CD4-positive, CD25-positive, alpha-beta regulatory T cell (primary cell): ENCODE measurements around the gene DHX35. TPM values are rescaled to one million over a fixed set of nuclear protein-coding genes. Genes with fewer than 3 reads are reported as not detected.

Source experiments
- ATAC-seq, 2 donors: fragments of 150-1000 bp; cut with Tn5 transposase; one replicate each; pipeline ENCODE4 v1.10.0; 2021; ENCODE audit warnings: low read depth in 2 of 2, moderate number of reproducible peaks in 2 of 2, moderate library complexity in 1 of 2
- DNase-seq, 3 donors: peaks; one replicate each; pipeline versions ENCODE4 v3.0.0 to v3.0.0-alpha.2; 2012 to 2022; ENCODE audit warnings: mixed read lengths in 1 of 3
- H3K27ac ChIP-seq: one replicate; pipeline ENCODE4 v1.7.0; 2013; ENCODE audit warnings: mild to moderate bottlenecking, low read length; ENCODE audit not compliant: insufficient read depth, poor library complexity, severe bottlenecking
- H3K27me3 ChIP-seq: one replicate; pipeline ENCODE4 v1.7.0; 2013; ENCODE audit warnings: low read length; ENCODE audit not compliant: control insufficient read depth, insufficient read depth
- H3K36me3 ChIP-seq: one replicate; pipeline ENCODE4 v1.7.0; 2013; ENCODE audit warnings: mild to moderate bottlenecking, low read length, moderate library complexity; ENCODE audit not compliant: control insufficient read depth, insufficient read depth
- H3K4me1 ChIP-seq: 2 replicates; pipeline ENCODE4 v1.7.0; 2013; ENCODE audit warnings: mild to moderate bottlenecking, low read length; ENCODE audit not compliant: insufficient read depth, control insufficient read depth, poor library complexity, severe bottlenecking
- H3K4me3 ChIP-seq: one replicate; pipeline ENCODE4 v1.7.0; 2013; ENCODE audit warnings: low read depth, mild to moderate bottlenecking, low read length, moderate library complexity
- H3K9me3 ChIP-seq, 2 experiments: 1 replicate in 1 of 2; 2 replicates in 1 of 2; pipeline ENCODE4 v1.7.0; 2013; ENCODE audit warnings: low read length in 2 of 2, mild to moderate bottlenecking in 1 of 2, moderate library complexity in 1 of 2; ENCODE audit not compliant: control insufficient read depth in 2 of 2
- H3K27ac Mint-ChIP-seq, 3 donors: one replicate each; pipeline ENCODE4 v1.8.0; 2020 to 2022; ENCODE audit warnings: mild to moderate bottlenecking in 3 of 3, mixed read lengths in 3 of 3, moderate library complexity in 2 of 3
- H3K27me3 Mint-ChIP-seq: one replicate; pipeline ENCODE4 v1.8.0; 2022; ENCODE audit warnings: mild to moderate bottlenecking, mixed read lengths
- H3K36me3 Mint-ChIP-seq: one replicate; pipeline ENCODE4 v1.8.0; 2020; ENCODE audit warnings: mixed read lengths
- H3K4me1 Mint-ChIP-seq, 4 donors: one replicate each; pipeline ENCODE4 v1.8.0; 2020 to 2022; ENCODE audit warnings: mixed read lengths in 4 of 4, mild to moderate bottlenecking in 1 of 4
- H3K4me3 Mint-ChIP-seq, 4 donors: one replicate each; pipeline ENCODE4 v1.8.0; 2020 to 2022; ENCODE audit warnings: mild to moderate bottlenecking in 4 of 4, mixed read lengths in 4 of 4, moderate library complexity in 3 of 4
- H3K9me3 Mint-ChIP-seq, 7 donors: one replicate each; pipeline ENCODE4 v1.8.0; 2020 to 2022; ENCODE audit warnings: mixed read lengths in 7 of 7, mild to moderate bottlenecking in 3 of 7, moderate library complexity in 2 of 7
- polyA plus RNA-seq, 4 donors: library from polyadenylated mRNA; unstranded; fragments of 300-500 nt; fragmentation: Illumina TruSeq; gene quantifications; one replicate each; pipeline ENCODE4 v1.2.3, GENCODE V29; 2021
- total RNA-seq: library from RNA; stranded (reverse); gene quantifications from one replicate; pipeline ENCODE4 v1.2.3, GENCODE V29; 2022

DHX35 gene
- total and polyA plus RNA-seq, 5 donors from 2014 or later = 4.0 to 12.4 (median 5.7) TPM

GRCh38 chr20:39032997-39033396, 70.9 kb downstream of the DHX35 start:
- Histone ChIP-seq H3K36me3 (peaks cover 49% of the 10 kb centered on the region), H3K4me1 (no peaks in the 10 kb centered on the region), H3K9me3 (no peaks in the 10 kb centered on the region), H3K27me3 (no peaks in the 10 kb centered on the region), H3K4me3 (no peak overlapping the region), H3K27ac (no peak overlapping the region)
- no peaks in the 10 kb centered on the region for H3K4me1 Mint-ChIP-seq
- no peak for ATAC-seq
- H3K36me3 Mint-ChIP-seq = peaks cover 37% of the 10 kb centered on the region
- no peak overlapping the region for H3K4me3 Mint-ChIP-seq
- H3K9me3 Mint-ChIP-seq = no peaks in the 10 kb centered on the region
- H3K27me3 Mint-ChIP-seq = no peaks in the 10 kb centered on the region
- peak overlapping the region in 1 of 3 donors; percentile 35 for H3K27ac Mint-ChIP-seq
- no peak for DNase-seq

- Mint-ChIP-seq H3K36me3 (peaks cover 34% of the 10 kb centered on the region), H3K9me3 (no peaks in the 10 kb centered on the region), H3K4me1 (no peaks in the 10 kb centered on the region), H3K27me3 (no peaks in the 10 kb centered on the region), H3K4me3 (no peak overlapping the region), H3K27ac (peak overlapping the region in 2 of 3 donors; percentile 48 to 66)
- Histone ChIP-seq H3K27ac (no peak overlapping the region), H3K4me3 (no peak overlapping the region), H3K36me3 (peaks cover 72% of the 10 kb centered on the region), H3K27me3 (no peaks in the 10 kb centered on the region), H3K4me1 (no peaks in the 10 kb centered on the region), H3K9me3 (no peaks in the 10 kb centered on the region)
- DNase-seq (no peak), ATAC-seq (no peak)
Measured at GRCh38 chr20:39036011-39036410, 73.9 kb downstream of the DHX35 start.

GRCh38 chr20:39036851-39037250, 74.7 kb downstream of the DHX35 start:
- no peak for DNase-seq
- Histone ChIP-seq H3K36me3 (peaks cover 65% of the 10 kb centered on the region), H3K27ac (no peak overlapping the region), H3K27me3 (no peaks in the 10 kb centered on the region), H3K9me3 (no peaks in the 10 kb centered on the region), H3K4me1 (no peaks in the 10 kb centered on the region), H3K4me3 (no peak overlapping the region)
- Mint-ChIP-seq H3K4me3 (no peak overlapping the region), H3K27me3 (no peaks in the 10 kb centered on the region), H3K36me3 (peaks cover 35% of the 10 kb centered on the region), H3K4me1 (no peaks in the 10 kb centered on the region), H3K27ac (no peak overlapping the region), H3K9me3 (no peaks in the 10 kb centered on the region)
- ATAC-seq = no peak

GRCh38 chr20:39038047-39038446, 75.9 kb downstream of the DHX35 start:
- Mint-ChIP-seq H3K36me3 (peaks cover 45% of the 10 kb centered on the region), H3K9me3 (no peaks in the 10 kb centered on the region), H3K4me1 (no peaks in the 10 kb centered on the region), H3K4me3 (no peak overlapping the region), H3K27ac (peak overlapping the region in 1 of 3 donors; percentile 60), H3K27me3 (no peaks in the 10 kb centered on the region)
- Histone ChIP-seq H3K9me3 (no peaks in the 10 kb centered on the region), H3K36me3 (peaks cover 72% of the 10 kb centered on the region), H3K4me3 (no peak overlapping the region), H3K4me1 (no peaks in the 10 kb centered on the region), H3K27ac (no peak overlapping the region), H3K27me3 (no peaks in the 10 kb centered on the region)
- DNase-seq (no peak), ATAC-seq (no peak)

- H3K27me3 Mint-ChIP-seq = no peaks in the 10 kb centered on the region
- Histone ChIP-seq H3K36me3 (peaks cover 72% of the 10 kb centered on the region), H3K27me3 (no peaks in the 10 kb centered on the region), H3K9me3 (no peaks in the 10 kb centered on the region), H3K4me1 (no peaks in the 10 kb centered on the region), H3K4me3 (no peak overlapping the region), H3K27ac (no peak overlapping the region)
- no peaks in the 10 kb centered on the region for H3K9me3 Mint-ChIP-seq
- ATAC-seq (no peak), DNase-seq (no peak)
- peaks cover 45% of the 10 kb centered on the region for H3K36me3 Mint-ChIP-seq
- H3K4me1 Mint-ChIP-seq = no peaks in the 10 kb centered on the region
- no peak overlapping the region for H3K4me3 Mint-ChIP-seq
- H3K27ac Mint-ChIP-seq = no peak overlapping the region
Measured at GRCh38 chr20:39038495-39038894, 76.4 kb downstream of the DHX35 start.

DNA sequence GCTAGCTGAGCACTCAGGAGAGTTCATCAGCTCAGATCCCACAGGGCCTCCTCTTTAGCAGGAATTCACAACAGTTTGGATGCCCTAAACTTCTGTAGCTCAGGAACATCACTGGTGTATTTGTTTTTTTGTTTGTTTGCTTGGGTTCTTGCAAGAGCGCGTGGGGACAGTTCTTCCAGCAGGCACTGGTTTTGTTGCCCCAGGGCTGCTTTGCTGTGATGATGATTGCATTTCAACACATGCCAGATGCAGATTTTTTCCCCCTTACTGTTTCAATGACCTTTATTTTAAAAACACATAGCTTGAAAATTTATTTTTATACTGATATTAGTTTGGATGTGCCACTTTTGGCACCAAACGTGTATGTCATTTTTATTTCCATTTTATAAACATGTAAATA, 77.1 kb downstream of the DHX35 start:
- no peaks in the 10 kb centered on the region for H3K9me3 Mint-ChIP-seq
- H3K27me3 Mint-ChIP-seq = no peaks in the 10 kb centered on the region
- peaks cover 45% of the 10 kb centered on the region for H3K36me3 Mint-ChIP-seq
- Histone ChIP-seq H3K36me3 (peaks cover 66% of the 10 kb centered on the region), H3K4me3 (no peak overlapping the region), H3K9me3 (no peaks in the 10 kb centered on the region), H3K27me3 (no peaks in the 10 kb centered on the region), H3K4me1 (no peaks in the 10 kb centered on the region), H3K27ac (no peak overlapping the region)
- DNase-seq = no peak
- H3K27ac Mint-ChIP-seq = peak overlapping the region in 1 of 3 donors; percentile 56
- H3K4me3 Mint-ChIP-seq = no peak overlapping the region
- ATAC-seq = no peak
- no peaks in the 10 kb centered on the region for H3K4me1 Mint-ChIP-seq

DNA sequence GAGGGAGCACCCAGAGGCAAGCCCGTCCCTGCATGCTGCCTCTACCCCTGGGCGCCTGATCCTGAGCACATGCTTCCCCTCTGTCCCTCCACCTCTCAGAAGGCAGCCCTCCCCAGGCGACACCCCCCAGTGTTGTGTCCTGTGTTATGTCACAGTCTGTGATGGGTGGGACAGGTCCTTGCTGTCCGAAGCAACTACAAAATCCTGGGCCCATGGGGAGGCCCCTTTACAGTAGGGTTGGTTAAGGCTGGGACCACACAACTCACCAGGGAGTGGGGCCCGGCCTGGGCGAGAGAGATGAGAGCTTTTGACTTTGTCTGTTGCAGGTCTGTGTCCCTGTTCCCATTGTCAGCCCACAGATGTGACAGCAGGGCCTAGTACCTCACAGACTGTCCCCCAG, 78.0 kb downstream of the DHX35 start:
- Histone ChIP-seq H3K27ac (no peak overlapping the region), H3K9me3 (no peaks in the 10 kb centered on the region), H3K36me3 (peaks cover 60% of the 10 kb centered on the region), H3K27me3 (no peaks in the 10 kb centered on the region), H3K4me1 (no peaks in the 10 kb centered on the region), H3K4me3 (no peak overlapping the region)
- H3K9me3 Mint-ChIP-seq = no peaks in the 10 kb centered on the region
- peaks cover 45% of the 10 kb centered on the region for H3K36me3 Mint-ChIP-seq
- no peaks in the 10 kb centered on the region for H3K27me3 Mint-ChIP-seq
- no peak for DNase-seq
- no peak for ATAC-seq
- no peak overlapping the region for H3K27ac Mint-ChIP-seq
- H3K4me3 Mint-ChIP-seq = no peak overlapping the region
- no peaks in the 10 kb centered on the region for H3K4me1 Mint-ChIP-seq

DNA sequence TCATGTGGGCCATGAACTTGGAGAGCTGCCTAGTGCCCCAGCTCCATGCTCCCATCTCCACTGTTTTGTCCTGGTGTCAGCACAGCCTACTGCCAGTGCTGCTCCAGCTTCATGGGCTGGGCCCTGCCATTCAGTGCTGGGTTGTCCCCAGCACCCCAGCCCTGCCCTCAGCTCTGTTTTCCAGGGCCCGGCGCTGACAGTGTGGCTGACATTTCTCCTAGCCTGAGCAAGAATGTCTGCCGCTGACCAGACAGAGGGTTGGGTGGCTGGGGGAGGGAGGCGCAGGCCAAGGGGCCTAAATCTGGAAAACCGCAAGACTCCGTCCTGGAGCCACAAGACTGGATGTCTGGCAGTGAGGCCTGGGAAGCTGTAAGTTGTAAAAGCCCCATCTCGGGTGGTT, 78.9 kb downstream of the DHX35 start:
- no peaks in the 10 kb centered on the region for H3K27me3 ChIP-seq
- no peaks in the 10 kb centered on the region for H3K9me3 Mint-ChIP-seq
- H3K36me3 Mint-ChIP-seq = peaks cover 41% of the 10 kb centered on the region
- H3K4me3 Mint-ChIP-seq = no peak overlapping the region
- DNase-seq (no peak), ATAC-seq (no peak)
- no peaks in the 10 kb centered on the region for H3K27me3 Mint-ChIP-seq
- H3K9me3 ChIP-seq = no peaks in the 10 kb centered on the region
- H3K4me1 ChIP-seq = no peaks in the 10 kb centered on the region
- no peak overlapping the region for H3K4me3 ChIP-seq
- H3K4me1 Mint-ChIP-seq = no peaks in the 10 kb centered on the region
- H3K27ac ChIP-seq = no peak overlapping the region
- H3K36me3 ChIP-seq = peaks cover 51% of the 10 kb centered on the region
- H3K27ac Mint-ChIP-seq = no peak overlapping the region
